GM10266 (cell line): Measurements from ENCODE around the gene NUDCD3.
"Not testable (repeated sequence)": the region's sequence is repeated elsewhere in the genome, so short reads cannot be mapped to it uniquely, and the experiment has no call there.

Source experiments
- DNase-seq: peaks from one replicate; pipeline ENCODE4 v3.0.0; 2012; ENCODE audit errors: extremely low spot score
- CTCF ChIP-seq: IDR thresholded peaks from 2 replicates; pipeline ENCODE4 v1.5.1; 2012; ENCODE audit warnings: mild to moderate bottlenecking, low read depth; ENCODE audit not compliant: control insufficient read depth, insufficient read depth; ENCODE audit errors: missing control alignments

The NUDCD3 gene

GRCh38 chr7:44515590-44516268 is 25.3 kb upstream of the NUDCD3 start:
- TF ChIP-seq CTCF: no peak
- DNase-seq: no peak

- no peak for DNase-seq
- no peak for TF ChIP-seq CTCF
Observed at GRCh38 chr7:44512736-44513135, 22.3 kb upstream of the NUDCD3 start.

GRCh38 chr7:44511863-44512468 is 21.5 kb upstream of the NUDCD3 start:
- DNase-seq: no peak
- no peak for TF ChIP-seq CTCF

GRCh38 chr7:44511236-44511635 is 20.8 kb upstream of the NUDCD3 start:
- no peak for DNase-seq
- no peak for TF ChIP-seq CTCF

- no peak for DNase-seq
- TF ChIP-seq CTCF: no peak
Observed at GRCh38 chr7:44508328-44509030, 18.0 kb upstream of the NUDCD3 start.

- not testable (repeated sequence) for DNase-seq
Observed at GRCh38 chr7:44506592-44507288, 16.3 kb upstream of the NUDCD3 start.

- TF ChIP-seq CTCF: no peak
- no peak for DNase-seq
Observed at GRCh38 chr7:44505595-44505994, 15.1 kb upstream of the NUDCD3 start.
